ENCODE results near the gene VAMP1.

DNA sequence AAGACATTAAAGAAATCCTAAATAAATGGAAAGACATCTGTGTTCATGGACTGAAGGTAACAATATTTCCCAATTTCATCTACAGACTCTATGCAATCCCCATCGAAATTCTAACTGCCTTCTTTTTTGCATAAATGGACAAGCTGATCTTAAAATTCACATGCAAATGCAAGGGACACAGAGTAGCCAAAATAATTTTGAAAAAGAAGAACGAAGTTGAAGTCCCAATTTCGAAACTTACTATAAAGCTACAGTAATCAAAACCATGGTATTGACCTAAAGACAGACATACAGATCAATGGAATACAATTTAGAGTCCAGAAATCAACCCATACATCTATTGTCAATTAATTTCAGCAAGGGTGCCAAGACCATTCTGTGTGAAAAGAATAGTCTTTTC, 42.2 kb downstream of the VAMP1 start:
- TF ChIP-seq POLR2A (IDR thresholded peaks at IDR 0.05; ENCODE audit: low read length) (no peak), GATA1 (IDR thresholded peaks at IDR 0.05; ENCODE audit: low read depth, low read length) (no peak)

Measured in erythroblast (primary cell).